LNCAP (cell line): Measurements from ENCODE around the gene C7orf57.

Experiments used
- CTCF ChIP-seq: fragments of 450-650 bp; IDR thresholded peaks from 2 replicates; pipeline ENCODE4 v1.5.1; 2017; ENCODE audit warnings: mild to moderate bottlenecking

C7orf57 gene

GRCh38 chr7:48040944-48041652 is 5.8 kb downstream of the C7orf57 start:
- no peak for TF ChIP-seq CTCF

GRCh38 chr7:48041653-48041970 is 6.3 kb downstream of the C7orf57 start:
- TF ChIP-seq CTCF, result no peak

- no peak for TF ChIP-seq CTCF
These were observed 6.9 kb downstream of the C7orf57 start for GRCh38 chr7:48042216-48042615.

GRCh38 chr7:48042636-48043035 is 7.3 kb downstream of the C7orf57 start:
- no peak for TF ChIP-seq CTCF

- no peak for TF ChIP-seq CTCF
These were observed 9.9 kb downstream of the C7orf57 start for GRCh38 chr7:48045195-48045765.

DNA sequence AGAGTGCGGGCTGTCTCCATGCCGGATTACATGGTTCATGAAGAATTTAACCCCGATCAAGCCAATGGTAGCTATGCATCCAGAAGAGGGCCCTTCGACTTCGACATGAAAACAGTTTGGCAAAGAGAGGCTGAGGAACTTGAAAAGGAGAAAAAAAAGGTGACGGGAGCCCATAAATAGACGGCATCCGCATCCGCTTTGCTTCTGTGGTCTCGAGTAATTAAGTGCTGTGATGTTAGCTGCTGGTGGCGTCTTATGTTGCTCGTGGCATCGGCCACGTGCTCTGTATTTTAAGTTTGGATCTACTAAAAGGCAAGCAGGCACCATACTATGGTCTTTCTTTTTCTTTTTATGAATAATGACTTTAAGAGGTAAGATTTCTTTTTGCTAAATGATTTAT is 11.1 kb downstream of the C7orf57 start:
- TF ChIP-seq CTCF, result no peak

DNA sequence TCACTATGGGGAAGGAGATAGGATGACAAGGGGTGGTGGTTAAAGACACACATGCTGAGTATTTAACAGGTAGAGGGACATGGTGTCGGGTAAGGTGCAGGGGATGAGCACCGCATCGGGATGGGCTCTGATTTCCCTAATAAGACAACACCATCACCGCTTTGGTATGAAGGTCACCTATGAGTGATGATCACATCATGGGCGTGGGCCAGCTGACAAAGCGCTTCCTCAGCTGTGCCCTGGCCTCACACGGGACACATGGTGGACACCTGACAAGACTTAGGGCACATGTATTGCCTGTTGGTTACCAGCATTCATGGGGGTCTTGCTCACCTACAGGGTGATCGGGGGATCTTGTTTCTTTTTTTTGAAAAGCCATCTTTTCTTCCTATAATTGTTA is 12.8 kb downstream of the C7orf57 start:
- TF ChIP-seq CTCF, result no peak

DNA sequence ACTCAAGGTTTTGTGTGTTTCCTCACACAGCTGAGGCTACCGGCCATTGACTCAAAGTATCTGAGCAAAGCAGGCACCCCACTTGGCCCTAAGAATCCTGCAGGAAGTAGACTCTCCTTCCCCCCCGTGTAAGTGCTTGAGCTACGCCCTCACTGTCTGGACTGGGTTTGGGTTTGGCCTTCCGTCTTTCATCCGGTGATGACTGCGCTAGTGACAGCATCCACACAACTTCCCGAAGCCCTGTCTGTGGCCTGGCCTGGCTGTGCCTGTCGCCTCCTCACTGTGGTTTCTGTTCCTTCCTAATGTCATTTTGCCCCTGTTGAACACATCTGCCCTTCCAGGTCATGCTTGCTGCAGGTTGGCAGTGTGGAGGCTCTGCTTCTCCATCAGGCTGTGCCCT is 14.5 kb downstream of the C7orf57 start:
- TF ChIP-seq CTCF, result no peak
